ENCODE data around the gene AARS2.

AARS2 gene

DNA sequence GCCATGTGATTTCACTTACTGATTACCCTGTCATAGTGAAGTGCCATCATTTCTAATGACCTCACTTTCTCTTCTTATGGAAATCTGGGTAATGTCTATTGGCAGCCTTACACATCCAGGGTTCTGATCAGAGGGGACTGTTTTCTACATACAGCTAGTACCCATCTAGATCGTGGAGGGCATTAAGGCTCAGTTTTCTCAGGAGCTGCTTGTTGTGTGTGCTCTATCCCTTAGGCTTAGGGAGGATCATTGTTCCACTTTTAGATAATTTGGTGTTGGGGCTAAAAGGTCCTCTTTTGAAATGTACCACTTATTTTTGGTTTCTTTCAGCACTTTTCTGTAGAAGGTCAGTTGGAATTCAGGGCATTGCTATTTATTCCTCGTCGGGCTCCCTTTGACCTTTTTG, 62.4 kb downstream of the AARS2 start:
- no peaks in the 10 kb centered on the region for H3K9me3 ChIP-seq (ENCODE audit: control insufficient read depth in 1 of 2, low read length in 2 of 2)
- no peaks in the 10 kb centered on the region for H3K27me3 ChIP-seq (ENCODE audit: control insufficient read depth in 1 of 2, insufficient read depth in 2 of 2, low read length in 2 of 2)
- H3K4me3 ChIP-seq (ENCODE audit: low read depth in 1 of 2, low read length in 2 of 2), result no peak overlapping the region
- H3K9ac ChIP-seq (ENCODE audit: low read depth in 1 of 2, low read length in 2 of 2), result no peak overlapping the region
- H3K27ac ChIP-seq (ENCODE audit: low read depth, low read length), result no peak overlapping the region
- H3K36me3 ChIP-seq (ENCODE audit: control insufficient read depth in 1 of 2, insufficient read depth in 2 of 2, low read length in 2 of 2), result peaks cover 44 to 69% of the 10 kb centered on the region in 2 donors
- peaks cover 11 to 21% of the 10 kb centered on the region in 2 donors for H3K4me1 ChIP-seq (ENCODE audit: control insufficient read depth in 1 of 2, insufficient read depth in 2 of 2, low read length in 2 of 2)

GRCh38 chr6:44250067-44250717, 63.0 kb downstream of the AARS2 start:
- Histone ChIP-seq H3K9me3 (ENCODE audit: control insufficient read depth in 1 of 2, low read length in 2 of 2) (no peaks in the 10 kb centered on the region), H3K4me1 (ENCODE audit: control insufficient read depth in 1 of 2, insufficient read depth in 2 of 2, low read length in 2 of 2) (peaks cover 14 to 21% of the 10 kb centered on the region in 2 donors), H3K36me3 (ENCODE audit: control insufficient read depth in 1 of 2, insufficient read depth in 2 of 2, low read length in 2 of 2) (peaks cover 44 to 66% of the 10 kb centered on the region in 2 donors), H3K9ac (ENCODE audit: low read depth in 1 of 2, low read length in 2 of 2) (no peak overlapping the region), H3K27ac (ENCODE audit: low read depth, low read length) (no peak overlapping the region), H3K4me3 (ENCODE audit: low read depth in 1 of 2, low read length in 2 of 2) (no peak overlapping the region), H3K27me3 (ENCODE audit: control insufficient read depth in 1 of 2, insufficient read depth in 2 of 2, low read length in 2 of 2) (no peaks in the 10 kb centered on the region)

Data from duodenal mucosa (tissue), 2 donors.